Psoas muscle (tissue), 8 donors: ENCODE results near the gene RBM20. TPM values are rescaled to one million over a fixed set of nuclear protein-coding genes. Genes with fewer than 3 reads are reported as not detected.

Experiments used
- ATAC-seq, 4 donors: fragments of 200-7000 bp; cut with Tn5 transposase; one replicate each; pipeline ENCODE4 v1.9.1; 2020; ENCODE audit warnings: moderate library complexity in 3 of 4, mild to moderate bottlenecking in 2 of 4
- DNase-seq, 2 donors: peaks; one replicate each; pipeline ENCODE4 v3.0.0-alpha.2; 2020
- H3K27ac ChIP-seq: fragments of 200-600 bp; one replicate; pipeline ENCODE4 v1.8.0; 2022
- H3K27me3 ChIP-seq, 3 donors: fragments of 200-600 bp in 1 of 3; one replicate each; pipeline versions ENCODE4 v1.6.1 to v1.8.0; 2013 to 2022; ENCODE audit warnings: low read length in 2 of 3, mild to moderate bottlenecking in 2 of 3, moderate library complexity in 1 of 3; ENCODE audit not compliant: insufficient read depth in 3 of 3
- H3K36me3 ChIP-seq, 2 donors: fragments of 200-600 bp in 1 of 2; one replicate each; pipeline versions ENCODE4 v1.6.1 to v1.8.0; 2013 to 2022; ENCODE audit warnings: low read depth in 1 of 2, mild to moderate bottlenecking in 1 of 2, moderate library complexity in 1 of 2; ENCODE audit not compliant: insufficient read depth in 1 of 2
- H3K4me1 ChIP-seq: fragments of 200-600 bp; one replicate; pipeline ENCODE4 v1.8.0; 2022
- H3K4me3 ChIP-seq: fragments of 200-600 bp; one replicate; pipeline ENCODE4 v1.8.0; 2022; ENCODE audit warnings: mild to moderate bottlenecking
- H3K9me3 ChIP-seq: fragments of 200-600 bp; one replicate; pipeline ENCODE4 v1.8.0; 2022
- CTCF ChIP-seq: fragments of 200-600 bp; IDR thresholded peaks from one replicate; pipeline ENCODE4 v1.8.0; 2022; ENCODE audit warnings: antibody characterized with exemption
- WGBS, 3 donors: extraction: QIAGEN DNeasy Blood & Tissue Kit; methylation state at CpG; one replicate each; pipeline versions ENCODE4 v1.1.6 to v1.1.7; 2013; 5-methylcytosine and 5-hydroxymethylcytosine counted together
- intact Hi-C, 2 donors: fragments of 100-400 bp; cut with DNase I; formaldehyde crosslinking; loops; one replicate each; pipeline versions ENCODE4 v1.11.0 to v1.14.2; 2022
- polyA plus RNA-seq, 3 donors: library from polyadenylated mRNA; stranded (reverse); fragments of 200-250 nt; gene quantifications; one replicate each; pipeline ENCODE4 v1.2.3, GENCODE V29; 2013
- total RNA-seq, 4 donors: library from RNA; stranded (reverse); fragmentation: NEBNext Ultra II Directional in 2 of 4; extraction: Animal tissue kit (Norgen Biotek cat#: 25700) in 2 of 4; gene quantifications; one replicate each; pipeline versions ENCODE4 v1.2.1 to v1.2.4, GENCODE V29; 2021 to 2023
- donor health status: healthy with polysubstance abuse.
- donor health status: DM: no; HTN: no; CAD: no; lungs with moderate emphysema.
- donor health status: Bipolar disorder and iron deficiency.
- donor health status: healthy.
- donor health status: DM: yes; HTN: yes; CAD: no.
- donor health status: DM: no; HTN: no; CAD: no.
- donor health status: DM: no; HTN: no; CAD: no.
- donor health status: DM: yes; HTN: yes; CAD: no.

Gene RBM20
- total and polyA plus RNA-seq, 7 donors = 1.6 to 48.8 (median 14.2) TPM

GRCh38 chr10:110641256-110641655 is 2.9 kb upstream of the RBM20 start:
- peaks cover 17% of the 10 kb centered on the region for H3K4me1 ChIP-seq
- WGBS, 3 donors = 48 to 61% (median 54%) methylated on average over 5 of the region's 5 CpGs
- peak overlapping the region; percentile 37 for H3K27ac ChIP-seq
- TF ChIP-seq CTCF = no peak
- H3K9me3 ChIP-seq = no peaks in the 10 kb centered on the region
- no peak overlapping the region for H3K4me3 ChIP-seq
- H3K36me3 ChIP-seq = no peaks in the 10 kb centered on the region
- ATAC-seq (peak in 3 of 4 donors; percentile 31 to 66 (median 38)), DNase-seq (peak; percentile 41 to 59)
- peaks cover 0 to 4% (median 0%) of the 10 kb centered on the region in 3 donors for H3K27me3 ChIP-seq
- intact Hi-C loops = loop anchor here (5.0 kb wide), 2 partner anchors 36 to 41 kb away; no protein-coding TSS in a partner anchor

- intact Hi-C loops = loop anchor here (5.0 kb wide), 2 partner anchors 35 to 40 kb away; no protein-coding TSS in a partner anchor
- Histone ChIP-seq H3K4me3 (no peak overlapping the region), H3K27ac (peak overlapping the region; percentile 96), H3K9me3 (no peaks in the 10 kb centered on the region), H3K27me3 (peaks cover 0 to 4% (median 0%) of the 10 kb centered on the region in 3 donors), H3K36me3 (no peaks in the 10 kb centered on the region), H3K4me1 (peaks cover 15% of the 10 kb centered on the region)
- DNase-seq (no peak), ATAC-seq (no peak)
- WGBS, 3 donors = 69 to 76% (median 73%) methylated on average over 14 of the region's 14 CpGs
- no peak for TF ChIP-seq CTCF
Measured at GRCh38 chr10:110642204-110643034, 1.7 kb upstream of the RBM20 start.

- TF ChIP-seq CTCF = no peak
- H3K9me3 ChIP-seq = no peaks in the 10 kb centered on the region
- ATAC-seq = peak in 2 of 4 donors; percentile 23 to 24
- DNase-seq = peak in 1 of 2 donors; percentile 52
- H3K4me1 ChIP-seq = peaks cover 19% of the 10 kb centered on the region
- H3K4me3 ChIP-seq = peak overlapping the region; percentile 88
- peak overlapping the region; percentile 96 for H3K27ac ChIP-seq
- intact Hi-C loops = loop anchor here (5.0 kb wide), 2 partner anchors 34 to 39 kb away; no protein-coding TSS in a partner anchor
- 20 to 37% (median 33%) methylated on average over 40 of the region's 40 CpGs for WGBS, 3 donors
- H3K27me3 ChIP-seq = peaks cover 0 to 4% (median 0%) of the 10 kb centered on the region in 3 donors
- H3K36me3 ChIP-seq = no peaks in the 10 kb centered on the region
Measured at GRCh38 chr10:110643035-110643652, 992 bp upstream of the RBM20 start.

DNA sequence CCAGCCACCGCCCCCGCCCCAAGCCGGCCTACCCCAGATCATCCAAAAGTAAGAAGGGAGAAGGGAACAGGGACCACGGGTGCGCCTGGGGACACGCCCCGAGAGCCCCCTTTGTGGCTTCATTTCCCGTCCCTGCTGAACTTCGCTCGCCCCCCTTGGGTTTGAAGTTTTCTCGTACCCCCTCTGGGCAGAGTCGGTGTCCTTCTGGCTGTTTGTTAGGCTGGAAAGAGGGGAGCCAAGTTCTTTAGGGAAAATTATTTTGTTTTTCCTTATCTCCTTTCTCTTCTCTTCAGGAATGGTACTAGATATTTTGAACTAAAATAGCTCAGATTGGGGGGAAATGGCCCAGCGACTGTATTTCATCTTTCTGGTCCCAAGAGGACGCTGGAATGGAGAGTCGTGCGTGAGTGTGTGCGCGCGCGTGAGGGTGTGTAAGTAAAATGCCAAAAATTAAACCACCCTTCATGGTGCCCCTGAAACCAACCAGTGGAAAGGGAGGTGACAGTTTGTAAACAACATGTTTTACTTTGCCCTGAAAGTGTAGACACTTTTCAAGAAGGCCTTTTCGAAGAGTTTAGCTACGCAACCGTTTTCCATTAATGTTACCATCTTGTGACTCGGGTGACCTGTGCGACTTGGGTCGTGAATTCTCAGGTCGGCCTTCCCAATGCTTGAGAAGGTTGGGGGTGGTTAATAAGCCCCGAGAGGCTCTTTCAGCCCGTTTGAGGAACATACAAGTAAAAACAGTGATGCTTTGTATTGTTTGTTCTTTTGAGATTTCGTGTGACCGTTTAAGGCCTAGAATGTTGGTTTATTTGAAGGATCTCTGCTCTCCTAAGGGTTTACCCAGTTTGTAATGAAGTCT is 694 bp downstream of the RBM20 start:
- intact Hi-C loops = loop anchor here (5.0 kb wide), 2 partner anchors 32 to 37 kb away; no protein-coding TSS in a partner anchor
- DNase-seq (no peak), ATAC-seq (peak in 2 of 4 donors; percentile 27 to 29)
- no peak for TF ChIP-seq CTCF
- H3K27ac ChIP-seq = peak overlapping the region; percentile 96
- WGBS, 3 donors = 11 to 25% (median 23%) methylated on average over 28 to 31 of the region's 31 CpGs
- H3K36me3 ChIP-seq = no peaks in the 10 kb centered on the region
- peaks cover 0 to 4% (median 0%) of the 10 kb centered on the region in 3 donors for H3K27me3 ChIP-seq
- peaks cover 34% of the 10 kb centered on the region for H3K4me1 ChIP-seq
- H3K4me3 ChIP-seq = peak overlapping the region; percentile 88
- H3K9me3 ChIP-seq = no peaks in the 10 kb centered on the region
